SK-N-SH treated with all-trans-retinoic acid at 6 μM for 48 hours (cell line): ENCODE data around the gene NTF3.

ENCODE experiments used
- ARNTL ChIP-seq: fragments of 450-650 bp; formaldehyde crosslinking; IDR thresholded peaks from 2 replicates; pipeline ENCODE4 v1.5.0; 2020; ENCODE audit warnings: low read depth, mild to moderate bottlenecking, moderate library complexity, borderline replicate concordance
- BACH2 ChIP-seq: fragments of 250-450 bp; sonication (Bioruptor Pico); IDR thresholded peaks from 2 replicates; pipeline ENCODE4 v1.9.0; 2021; ENCODE audit warnings: mild to moderate bottlenecking, borderline replicate concordance
- CSDC2 ChIP-seq: fragments of 250-450 bp; sonication (Bioruptor Pico); IDR thresholded peaks from 2 replicates; pipeline ENCODE4 v1.5.0; 2020; ENCODE audit warnings: mild to moderate bottlenecking, moderate library complexity
- ISL1 ChIP-seq: fragments of 250-450 bp; sonication (Bioruptor Pico); IDR thresholded peaks from 2 replicates; pipeline ENCODE4 v2.1.2; 2022; ENCODE audit warnings: mild to moderate bottlenecking, moderate library complexity
- POU6F1 ChIP-seq: fragments of 250-450 bp; sonication (Bioruptor Pico); IDR thresholded peaks from 2 replicates; pipeline ENCODE4 v1.8.0; 2021; ENCODE audit warnings: low read depth, mild to moderate bottlenecking, moderate library complexity, borderline replicate concordance
- RARB ChIP-seq: fragments of 250-450 bp; sonication (Bioruptor Pico); IDR thresholded peaks from 2 replicates; pipeline ENCODE4 v1.8.0; 2021; ENCODE audit warnings: mild to moderate bottlenecking, moderate library complexity
- TCF4 ChIP-seq: fragments of 250-450 bp; sonication (Bioruptor Pico); IDR thresholded peaks from 2 replicates; pipeline ENCODE4 v1.8.0; 2021; ENCODE audit warnings: mild to moderate bottlenecking, moderate library complexity, borderline replicate concordance
- TOX ChIP-seq: fragments of 250-450 bp; sonication (Bioruptor Pico); IDR thresholded peaks from 2 replicates; pipeline ENCODE4 v1.8.0; 2021; ENCODE audit warnings: mild to moderate bottlenecking, moderate library complexity, borderline replicate concordance
- ZFP3 ChIP-seq: fragments of 250-450 bp; sonication (Bioruptor Pico); IDR thresholded peaks from 2 replicates; pipeline ENCODE4 v1.5.0; 2020; ENCODE audit warnings: mild to moderate bottlenecking, moderate library complexity
- ZFP30 ChIP-seq: fragments of 450-650 bp; formaldehyde crosslinking; IDR thresholded peaks from 2 replicates; pipeline ENCODE4 v1.5.0; 2022; ENCODE audit warnings: mild to moderate bottlenecking, moderate library complexity
- ZNF565 ChIP-seq: fragments of 450-650 bp; formaldehyde crosslinking; conservative IDR thresholded peaks from 2 replicates; pipeline ENCODE4 v1.5.0; 2020; ENCODE audit warnings: low read depth, mild to moderate bottlenecking, moderate library complexity
- TF ChIP-seq, protein P1 (sequence below): fragments of 250-450 bp; sonication (Bioruptor Pico); IDR thresholded peaks from 2 replicates; pipeline ENCODE4 v1.5.0; 2020; ENCODE audit warnings: mild to moderate bottlenecking, moderate library complexity
- TF ChIP-seq, protein P2 (sequence below): fragments of 250-450 bp; sonication (Bioruptor Pico); IDR thresholded peaks from 2 replicates; pipeline ENCODE4 v1.8.0; 2020; ENCODE audit warnings: mild to moderate bottlenecking, moderate library complexity, borderline replicate concordance

GRCh38 chr12:5403411-5403810, 28.5 kb upstream of the NTF3 start:
- TF ChIP-seq BACH2 (CRISPR knock-in tag) (no peak), ZNF565 (CRISPR knock-in tag) (no peak), CSDC2 (CRISPR knock-in tag) (no peak), ARNTL (no peak), ZFP30 (CRISPR knock-in tag) (no peak), POU6F1 (no peak), TCF4 (CRISPR knock-in tag) (no peak), ISL1 (CRISPR knock-in tag) (no peak), RARB (CRISPR knock-in tag) (no peak), ZFP3 (CRISPR knock-in tag) (no peak), TOX (CRISPR knock-in tag) (no peak)
- TF ChIP-seq, protein P1, sequence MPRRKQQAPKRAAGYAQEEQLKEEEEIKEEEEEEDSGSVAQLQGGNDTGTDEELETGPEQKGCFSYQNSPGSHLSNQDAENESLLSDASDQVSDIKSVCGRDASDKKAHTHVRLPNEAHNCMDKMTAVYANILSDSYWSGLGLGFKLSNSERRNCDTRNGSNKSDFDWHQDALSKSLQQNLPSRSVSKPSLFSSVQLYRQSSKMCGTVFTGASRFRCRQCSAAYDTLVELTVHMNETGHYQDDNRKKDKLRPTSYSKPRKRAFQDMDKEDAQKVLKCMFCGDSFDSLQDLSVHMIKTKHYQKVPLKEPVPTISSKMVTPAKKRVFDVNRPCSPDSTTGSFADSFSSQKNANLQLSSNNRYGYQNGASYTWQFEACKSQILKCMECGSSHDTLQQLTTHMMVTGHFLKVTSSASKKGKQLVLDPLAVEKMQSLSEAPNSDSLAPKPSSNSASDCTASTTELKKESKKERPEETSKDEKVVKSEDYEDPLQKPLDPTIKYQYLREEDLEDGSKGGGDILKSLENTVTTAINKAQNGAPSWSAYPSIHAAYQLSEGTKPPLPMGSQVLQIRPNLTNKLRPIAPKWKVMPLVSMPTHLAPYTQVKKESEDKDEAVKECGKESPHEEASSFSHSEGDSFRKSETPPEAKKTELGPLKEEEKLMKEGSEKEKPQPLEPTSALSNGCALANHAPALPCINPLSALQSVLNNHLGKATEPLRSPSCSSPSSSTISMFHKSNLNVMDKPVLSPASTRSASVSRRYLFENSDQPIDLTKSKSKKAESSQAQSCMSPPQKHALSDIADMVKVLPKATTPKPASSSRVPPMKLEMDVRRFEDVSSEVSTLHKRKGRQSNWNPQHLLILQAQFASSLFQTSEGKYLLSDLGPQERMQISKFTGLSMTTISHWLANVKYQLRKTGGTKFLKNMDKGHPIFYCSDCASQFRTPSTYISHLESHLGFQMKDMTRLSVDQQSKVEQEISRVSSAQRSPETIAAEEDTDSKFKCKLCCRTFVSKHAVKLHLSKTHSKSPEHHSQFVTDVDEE (CRISPR knock-in tag), result no peak
- TF ChIP-seq, protein P2, sequence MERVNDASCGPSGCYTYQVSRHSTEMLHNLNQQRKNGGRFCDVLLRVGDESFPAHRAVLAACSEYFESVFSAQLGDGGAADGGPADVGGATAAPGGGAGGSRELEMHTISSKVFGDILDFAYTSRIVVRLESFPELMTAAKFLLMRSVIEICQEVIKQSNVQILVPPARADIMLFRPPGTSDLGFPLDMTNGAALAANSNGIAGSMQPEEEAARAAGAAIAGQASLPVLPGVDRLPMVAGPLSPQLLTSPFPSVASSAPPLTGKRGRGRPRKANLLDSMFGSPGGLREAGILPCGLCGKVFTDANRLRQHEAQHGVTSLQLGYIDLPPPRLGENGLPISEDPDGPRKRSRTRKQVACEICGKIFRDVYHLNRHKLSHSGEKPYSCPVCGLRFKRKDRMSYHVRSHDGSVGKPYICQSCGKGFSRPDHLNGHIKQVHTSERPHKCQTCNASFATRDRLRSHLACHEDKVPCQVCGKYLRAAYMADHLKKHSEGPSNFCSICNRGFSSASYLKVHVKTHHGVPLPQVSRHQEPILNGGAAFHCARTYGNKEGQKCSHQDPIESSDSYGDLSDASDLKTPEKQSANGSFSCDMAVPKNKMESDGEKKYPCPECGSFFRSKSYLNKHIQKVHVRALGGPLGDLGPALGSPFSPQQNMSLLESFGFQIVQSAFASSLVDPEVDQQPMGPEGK, result no peak
